ENCODE results near the gene ANKRD55.
"Not testable (repeated sequence)": the region's sequence is repeated elsewhere in the genome, so short reads cannot be mapped to it uniquely, and the experiment has no call there.

Gene ANKRD55

GRCh38 chr5:56168066-56168478 lies 65.1 kb downstream of the ANKRD55 start:
- no peak for DNase-seq (ENCODE audit: low read depth)

- no peak for DNase-seq (ENCODE audit: low read depth)
Observed at GRCh38 chr5:56167519-56167918, 65.6 kb downstream of the ANKRD55 start.

- DNase-seq (ENCODE audit: low read depth) = no peak
Observed at GRCh38 chr5:56166671-56167385, 66.3 kb downstream of the ANKRD55 start.

- no peak for DNase-seq (ENCODE audit: low read depth)
Observed at GRCh38 chr5:56164376-56164775, 68.8 kb downstream of the ANKRD55 start.

- no peak for DNase-seq (ENCODE audit: low read depth)
Observed at GRCh38 chr5:56161927-56162326, 71.2 kb downstream of the ANKRD55 start.

GRCh38 chr5:56161439-56161823 lies 71.7 kb downstream of the ANKRD55 start:
- no peak for DNase-seq (ENCODE audit: low read depth)

- no peak for DNase-seq (ENCODE audit: low read depth)
Observed at GRCh38 chr5:56160723-56161438, 72.2 kb downstream of the ANKRD55 start.

- no peak for DNase-seq (ENCODE audit: low read depth)
Observed at GRCh38 chr5:56159521-56159947, 73.6 kb downstream of the ANKRD55 start.

- DNase-seq (ENCODE audit: low read depth) = no peak
Observed at GRCh38 chr5:56158331-56158960, 74.7 kb downstream of the ANKRD55 start.

- not testable (repeated sequence) for DNase-seq (ENCODE audit: low read depth)
Observed at GRCh38 chr5:56157191-56157621, 75.9 kb downstream of the ANKRD55 start.

- not testable (repeated sequence) for DNase-seq (ENCODE audit: low read depth)
Observed at GRCh38 chr5:56156585-56157190, 76.4 kb downstream of the ANKRD55 start.

GRCh38 chr5:56155992-56156584 lies 77.0 kb downstream of the ANKRD55 start:
- no peak for DNase-seq (ENCODE audit: low read depth)

GRCh38 chr5:56154732-56155484 lies 78.2 kb downstream of the ANKRD55 start:
- no peak for DNase-seq (ENCODE audit: low read depth)

GRCh38 chr5:56152437-56152836 lies 80.7 kb downstream of the ANKRD55 start:
- no peak for DNase-seq (ENCODE audit: low read depth)

- DNase-seq (ENCODE audit: low read depth) = not testable (repeated sequence)
Observed at GRCh38 chr5:56150756-56151155, 82.4 kb downstream of the ANKRD55 start.

GRCh38 chr5:56148453-56148971 lies 84.6 kb downstream of the ANKRD55 start:
- no peak for DNase-seq (ENCODE audit: low read depth)

GRCh38 chr5:56147659-56148230 lies 85.4 kb downstream of the ANKRD55 start:
- DNase-seq (ENCODE audit: low read depth) = no peak

- no peak for DNase-seq (ENCODE audit: low read depth)
Observed at GRCh38 chr5:56147106-56147505, 86.0 kb downstream of the ANKRD55 start.

GRCh38 chr5:56146674-56147073 lies 86.5 kb downstream of the ANKRD55 start:
- no peak for DNase-seq (ENCODE audit: low read depth)

GRCh38 chr5:56145511-56145910 lies 87.6 kb downstream of the ANKRD55 start:
- DNase-seq (ENCODE audit: low read depth) = no peak

- DNase-seq (ENCODE audit: low read depth) = no peak
Observed at GRCh38 chr5:56145106-56145505, 88.0 kb downstream of the ANKRD55 start.

Data from stimulated activated CD8-positive, alpha-beta memory T cell treated with anti-CD3 and anti-CD28 coated beads, Interleukin-12 subunit alpha, Interleukin-12 subunit beta, amount 100 ng/mL, for 4 hours (primary cell).